Measurements from ENCODE around the gene TFF1.

Gene TFF1

GRCh38 chr21:42393443-42393950, 27.2 kb upstream of the TFF1 start:
- Histone ChIP-seq H3K36me3 (ENCODE audit: insufficient read depth, low read length) (no peaks in the 10 kb centered on the region), H3K4me2 (ENCODE audit: low read length) (no peak overlapping the region), H3K9me3 (ENCODE audit: low read length) (no peaks in the 10 kb centered on the region), H3K79me2 (ENCODE audit: insufficient read depth, low read length) (no peaks in the 10 kb centered on the region), H3K4me1 (ENCODE audit: insufficient read depth, low read length, severe bottlenecking) (peaks cover 8% of the 10 kb centered on the region), H3K9me2 (ENCODE audit: low read depth, low read length) (no peaks in the 10 kb centered on the region), H3F3A (ENCODE audit: insufficient read depth, low read length) (no peaks in the 10 kb centered on the region), H3K27me3 (ENCODE audit: insufficient read depth, low read length) (peaks cover 12% of the 10 kb centered on the region), H2AFZ (ENCODE audit: low read length) (no peak overlapping the region), H3K9ac (ENCODE audit: low read length) (no peak overlapping the region), H4K20me1 (ENCODE audit: insufficient read depth, low read length) (no peaks in the 10 kb centered on the region), H3K4me3 (ENCODE audit: low read depth, low read length, poor library complexity, severe bottlenecking) (no peak overlapping the region), H3K27ac (ENCODE audit: low read depth, low read length, poor library complexity, severe bottlenecking) (no peak overlapping the region)
- TF ChIP-seq CTCF (IDR thresholded peaks at IDR 0.05; ENCODE audit: low read length) = no peak
- no peak for TF ChIP-seq EZH2 (IDR thresholded peaks at IDR 0.05; ENCODE audit: borderline replicate concordance, low read length)

GRCh38 chr21:42392731-42393442, 26.6 kb upstream of the TFF1 start:
- Histone ChIP-seq H3K9me3 (ENCODE audit: low read length) (no peaks in the 10 kb centered on the region), H3K4me1 (ENCODE audit: insufficient read depth, low read length, severe bottlenecking) (peaks cover 8% of the 10 kb centered on the region), H3K36me3 (ENCODE audit: insufficient read depth, low read length) (no peaks in the 10 kb centered on the region), H3K9me2 (ENCODE audit: low read depth, low read length) (no peaks in the 10 kb centered on the region), H3K27ac (ENCODE audit: low read depth, low read length, poor library complexity, severe bottlenecking) (no peak overlapping the region), H3F3A (ENCODE audit: insufficient read depth, low read length) (no peaks in the 10 kb centered on the region), H3K4me3 (ENCODE audit: low read depth, low read length, poor library complexity, severe bottlenecking) (no peak overlapping the region), H3K9ac (ENCODE audit: low read length) (no peak overlapping the region), H3K4me2 (ENCODE audit: low read length) (no peak overlapping the region), H3K27me3 (ENCODE audit: insufficient read depth, low read length) (peaks cover 15% of the 10 kb centered on the region), H4K20me1 (ENCODE audit: insufficient read depth, low read length) (no peaks in the 10 kb centered on the region), H2AFZ (ENCODE audit: low read length) (no peak overlapping the region), H3K79me2 (ENCODE audit: insufficient read depth, low read length) (no peaks in the 10 kb centered on the region)
- TF ChIP-seq EZH2 (IDR thresholded peaks at IDR 0.05; ENCODE audit: borderline replicate concordance, low read length) = no peak

GRCh38 chr21:42391297-42391696, 25.0 kb upstream of the TFF1 start:
- H2AFZ ChIP-seq (ENCODE audit: low read length) = no peak overlapping the region
- H3K9ac ChIP-seq (ENCODE audit: low read length) = no peak overlapping the region
- H3K36me3 ChIP-seq (ENCODE audit: insufficient read depth, low read length) = no peaks in the 10 kb centered on the region
- H3K9me3 ChIP-seq (ENCODE audit: low read length) = no peaks in the 10 kb centered on the region
- no peak overlapping the region for H3K4me2 ChIP-seq (ENCODE audit: low read length)
- no peaks in the 10 kb centered on the region for H4K20me1 ChIP-seq (ENCODE audit: insufficient read depth, low read length)
- H3K4me3 ChIP-seq (ENCODE audit: low read depth, low read length, poor library complexity, severe bottlenecking) = no peak overlapping the region
- TF ChIP-seq EZH2 (IDR thresholded peaks at IDR 0.05; ENCODE audit: borderline replicate concordance, low read length) (no peak), CTCF (IDR thresholded peaks at IDR 0.05; ENCODE audit: low read length) (no peak)
- peaks cover 8% of the 10 kb centered on the region for H3K4me1 ChIP-seq (ENCODE audit: insufficient read depth, low read length, severe bottlenecking)
- peaks cover 15% of the 10 kb centered on the region for H3K27me3 ChIP-seq (ENCODE audit: insufficient read depth, low read length)
- H3K79me2 ChIP-seq (ENCODE audit: insufficient read depth, low read length) = no peaks in the 10 kb centered on the region
- no peaks in the 10 kb centered on the region for H3F3A ChIP-seq (ENCODE audit: insufficient read depth, low read length)
- H3K27ac ChIP-seq (ENCODE audit: low read depth, low read length, poor library complexity, severe bottlenecking) = no peak overlapping the region
- no peaks in the 10 kb centered on the region for H3K9me2 ChIP-seq (ENCODE audit: low read depth, low read length)

- Histone ChIP-seq H3K79me2 (ENCODE audit: insufficient read depth, low read length) (no peaks in the 10 kb centered on the region), H3K9ac (ENCODE audit: low read length) (no peak overlapping the region), H3K4me3 (ENCODE audit: low read depth, low read length, poor library complexity, severe bottlenecking) (no peak overlapping the region), H3F3A (ENCODE audit: insufficient read depth, low read length) (no peaks in the 10 kb centered on the region), H3K9me2 (ENCODE audit: low read depth, low read length) (no peaks in the 10 kb centered on the region), H3K27me3 (ENCODE audit: insufficient read depth, low read length) (peaks cover 16% of the 10 kb centered on the region), H3K4me2 (ENCODE audit: low read length) (no peak overlapping the region), H3K9me3 (ENCODE audit: low read length) (no peaks in the 10 kb centered on the region), H4K20me1 (ENCODE audit: insufficient read depth, low read length) (no peaks in the 10 kb centered on the region), H3K4me1 (ENCODE audit: insufficient read depth, low read length, severe bottlenecking) (peaks cover 8% of the 10 kb centered on the region), H2AFZ (ENCODE audit: low read length) (no peak overlapping the region), H3K36me3 (ENCODE audit: insufficient read depth, low read length) (no peaks in the 10 kb centered on the region), H3K27ac (ENCODE audit: low read depth, low read length, poor library complexity, severe bottlenecking) (no peak overlapping the region)
- TF ChIP-seq CTCF (IDR thresholded peaks at IDR 0.05; ENCODE audit: low read length) = no peak
Observed at GRCh38 chr21:42390696-42391095, 24.4 kb upstream of the TFF1 start.

Measured in OCI-LY1 (cell line).